Measurements from ENCODE around the gene NOC4L.
A peak's percentile ranks its signal among the peaks of the same experiment; 100 is the strongest.
"Not testable (repeated sequence)": the region's sequence is repeated elsewhere in the genome, so short reads cannot be mapped to it uniquely, and the experiment has no call there.

Gene NOC4L

GRCh38 chr12:132142679-132143335, 1.4 kb upstream of the NOC4L start:
- DNase-seq (ENCODE audit: low read depth, low spot score) = no peak

- no peak for DNase-seq (ENCODE audit: low read depth, low spot score)
These were observed 753 bp upstream of the NOC4L start for GRCh38 chr12:132143336-132144071.

- DNase-seq (ENCODE audit: low read depth, low spot score) = no peak
These were observed 532 bp downstream of the NOC4L start for GRCh38 chr12:132144810-132145168.

GRCh38 chr12:132145334-132145733, 1.1 kb downstream of the NOC4L start:
- DNase-seq (ENCODE audit: low read depth, low spot score) = no peak

- DNase-seq (ENCODE audit: low read depth, low spot score) = no peak
These were observed 1.8 kb downstream of the NOC4L start for GRCh38 chr12:132146098-132146497.

GRCh38 chr12:132146772-132147422, 2.6 kb downstream of the NOC4L start:
- no peak for DNase-seq (ENCODE audit: low read depth, low spot score)

- DNase-seq (ENCODE audit: low read depth, low spot score) = no peak
These were observed 3.4 kb downstream of the NOC4L start for GRCh38 chr12:132147423-132148367.

- DNase-seq (ENCODE audit: low read depth, low spot score) = no peak
These were observed 4.2 kb downstream of the NOC4L start for GRCh38 chr12:132148368-132149045.

GRCh38 chr12:132149526-132149925, 5.3 kb downstream of the NOC4L start:
- DNase-seq (ENCODE audit: low read depth, low spot score) = not testable (repeated sequence)

GRCh38 chr12:132150780-132151144, 6.5 kb downstream of the NOC4L start:
- no peak for DNase-seq (ENCODE audit: low read depth, low spot score)

GRCh38 chr12:132151145-132151765, 7.0 kb downstream of the NOC4L start:
- no peak for DNase-seq (ENCODE audit: low read depth, low spot score)

- DNase-seq (ENCODE audit: low read depth, low spot score) = no peak
These were observed 7.6 kb downstream of the NOC4L start for GRCh38 chr12:132151766-132152410.

- DNase-seq (ENCODE audit: low read depth, low spot score) = no peak
These were observed 8.2 kb downstream of the NOC4L start for GRCh38 chr12:132152411-132152821.

- no peak for DNase-seq (ENCODE audit: low read depth, low spot score)
These were observed 8.7 kb downstream of the NOC4L start for GRCh38 chr12:132152953-132153352.

- DNase-seq (ENCODE audit: low read depth, low spot score) = peak; percentile 31
These were observed 9.5 kb downstream of the NOC4L start for GRCh38 chr12:132153501-132154340.

GRCh38 chr12:132154341-132154761, 10.1 kb downstream of the NOC4L start:
- no peak for DNase-seq (ENCODE audit: low read depth, low spot score)

GRCh38 chr12:132154941-132155770, 10.9 kb downstream of the NOC4L start:
- DNase-seq (ENCODE audit: low read depth, low spot score) = no peak
